ENCODE results near the gene SAXO2. TPM values are rescaled to one million over a fixed set of nuclear protein-coding genes. Genes with fewer than 3 reads are reported as not detected.
"Not testable (repeated sequence)": the region's sequence is repeated elsewhere in the genome, so short reads cannot be mapped to it uniquely, and the experiment has no call there.

Gene SAXO2
- total and polyA plus RNA-seq, 2 donors (not counting 1 experiment from before 2014, with no cell fraction given): 0.36 to 0.66 TPM

- not testable (repeated sequence) for H3K4me1 ChIP-seq (ENCODE audit: control insufficient read depth, extremely low read depth, insufficient read depth, low read length); DNase-seq (ENCODE audit: low read depth in 2 of 2); H3K4me2 ChIP-seq (ENCODE audit: extremely low read depth, insufficient read depth, low read length); H3K27ac ChIP-seq (ENCODE audit: insufficient read depth, low read length); H3K9me3 ChIP-seq (ENCODE audit: control insufficient read depth, insufficient read depth, low read depth, low read length); H3K36me3 ChIP-seq (ENCODE audit: control insufficient read depth, insufficient read depth, low read length); H3K79me2 ChIP-seq (ENCODE audit: control insufficient read depth, insufficient read depth, low read length); H3K4me3 ChIP-seq (replicated peaks in 1 of 4; ENCODE audit: control extremely low read depth in 1 of 4, insufficient read depth in 1 of 4, low read depth in 3 of 4, low read length in 4 of 4); H3K27me3 ChIP-seq (ENCODE audit: control insufficient read depth, insufficient read depth, low read length); H2AFZ ChIP-seq (ENCODE audit: low read length); H3K9ac ChIP-seq (ENCODE audit: insufficient read depth, low read length); H4K20me1 ChIP-seq (ENCODE audit: control insufficient read depth, extremely low read depth, insufficient read depth, low read length)
Observed at GRCh38 chr15:82286475-82286874, 23.9 kb downstream of the SAXO2 start.

GRCh38 chr15:82288202-82288601 lies 25.6 kb downstream of the SAXO2 start:
- not testable (repeated sequence) for H2AFZ ChIP-seq (ENCODE audit: low read length); DNase-seq (ENCODE audit: low read depth in 2 of 2); H3K4me2 ChIP-seq (ENCODE audit: extremely low read depth, insufficient read depth, low read length); H3K4me3 ChIP-seq (replicated peaks in 1 of 4; ENCODE audit: control extremely low read depth in 1 of 4, insufficient read depth in 1 of 4, low read depth in 3 of 4, low read length in 4 of 4); H3K27me3 ChIP-seq (ENCODE audit: control insufficient read depth, insufficient read depth, low read length); H3K79me2 ChIP-seq (ENCODE audit: control insufficient read depth, insufficient read depth, low read length); H3K9me3 ChIP-seq (ENCODE audit: control insufficient read depth, insufficient read depth, low read depth, low read length); H3K9ac ChIP-seq (ENCODE audit: insufficient read depth, low read length); H4K20me1 ChIP-seq (ENCODE audit: control insufficient read depth, extremely low read depth, insufficient read depth, low read length); H3K36me3 ChIP-seq (ENCODE audit: control insufficient read depth, insufficient read depth, low read length); H3K27ac ChIP-seq (ENCODE audit: insufficient read depth, low read length); H3K4me1 ChIP-seq (ENCODE audit: control insufficient read depth, extremely low read depth, insufficient read depth, low read length)

- Histone ChIP-seq H3K4me3 (replicated peaks in 1 of 4; ENCODE audit: control extremely low read depth in 1 of 4, insufficient read depth in 1 of 4, low read depth in 3 of 4, low read length in 4 of 4) (no peak overlapping the region), H4K20me1 (ENCODE audit: control insufficient read depth, extremely low read depth, insufficient read depth, low read length) (no peaks in the 10 kb centered on the region), H3K4me2 (ENCODE audit: extremely low read depth, insufficient read depth, low read length) (no peak overlapping the region), H3K9ac (ENCODE audit: insufficient read depth, low read length) (no peak overlapping the region), H3K9me3 (ENCODE audit: control insufficient read depth, insufficient read depth, low read depth, low read length) (no peaks in the 10 kb centered on the region), H3K79me2 (ENCODE audit: control insufficient read depth, insufficient read depth, low read length) (no peaks in the 10 kb centered on the region), H3K36me3 (ENCODE audit: control insufficient read depth, insufficient read depth, low read length) (no peaks in the 10 kb centered on the region), H2AFZ (ENCODE audit: low read length) (no peak overlapping the region), H3K4me1 (ENCODE audit: control insufficient read depth, extremely low read depth, insufficient read depth, low read length) (no peaks in the 10 kb centered on the region), H3K27ac (ENCODE audit: insufficient read depth, low read length) (no peak overlapping the region), H3K27me3 (ENCODE audit: control insufficient read depth, insufficient read depth, low read length) (peaks cover 5% of the 10 kb centered on the region)
- TF ChIP-seq EZH2 (IDR thresholded peaks at IDR 0.05; ENCODE audit: low read length, missing control alignments) (no peak), CTCF (conservative IDR thresholded peaks at IDR 0.05 in 1 of 2, IDR thresholded peaks at IDR 0.05 in 1 of 2; ENCODE audit: low read depth in 1 of 2, low read length in 2 of 2) (no peak)
- DNase-seq (ENCODE audit: low read depth in 2 of 2): no peak
Observed at GRCh38 chr15:82292271-82292670, 29.7 kb downstream of the SAXO2 start.

- Histone ChIP-seq H3K36me3 (ENCODE audit: control insufficient read depth, insufficient read depth, low read length) (no peaks in the 10 kb centered on the region), H3K9ac (ENCODE audit: insufficient read depth, low read length) (no peak overlapping the region), H4K20me1 (ENCODE audit: control insufficient read depth, extremely low read depth, insufficient read depth, low read length) (no peaks in the 10 kb centered on the region), H3K4me1 (ENCODE audit: control insufficient read depth, extremely low read depth, insufficient read depth, low read length) (no peaks in the 10 kb centered on the region), H3K4me3 (replicated peaks in 1 of 4; ENCODE audit: control extremely low read depth in 1 of 4, insufficient read depth in 1 of 4, low read depth in 3 of 4, low read length in 4 of 4) (no peak overlapping the region), H3K27me3 (ENCODE audit: control insufficient read depth, insufficient read depth, low read length) (peaks cover 5% of the 10 kb centered on the region), H2AFZ (ENCODE audit: low read length) (no peak overlapping the region), H3K27ac (ENCODE audit: insufficient read depth, low read length) (no peak overlapping the region), H3K79me2 (ENCODE audit: control insufficient read depth, insufficient read depth, low read length) (no peaks in the 10 kb centered on the region), H3K4me2 (ENCODE audit: extremely low read depth, insufficient read depth, low read length) (no peak overlapping the region), H3K9me3 (ENCODE audit: control insufficient read depth, insufficient read depth, low read depth, low read length) (no peaks in the 10 kb centered on the region)
- DNase-seq (ENCODE audit: low read depth in 2 of 2): no peak
- TF ChIP-seq CTCF (conservative IDR thresholded peaks at IDR 0.05 in 1 of 2, IDR thresholded peaks at IDR 0.05 in 1 of 2; ENCODE audit: low read depth in 1 of 2, low read length in 2 of 2): no peak
Observed at GRCh38 chr15:82294061-82294690, 31.6 kb downstream of the SAXO2 start.

All from fibroblast of lung (primary cell).